Activated CD8-positive, alpha-beta memory T cell treated with anti-CD3 and anti-CD28 coated beads, Interleukin-2, amount 50 U/mL, for 4 hours (primary cell): Measurements from ENCODE around the gene CLIP4.
"Not testable (repeated sequence)": the region's sequence is repeated elsewhere in the genome, so short reads cannot be mapped to it uniquely, and the experiment has no call there.

Source experiments
- DNase-seq: peaks from one replicate; pipeline ENCODE4 v3.0.0-alpha.2; 2020

The CLIP4 gene

GRCh38 chr2:29100564-29100963 lies 14.7 kb upstream of the CLIP4 start:
- no peak for DNase-seq

GRCh38 chr2:29104688-29105087 lies 10.5 kb upstream of the CLIP4 start:
- no peak for DNase-seq

DNA sequence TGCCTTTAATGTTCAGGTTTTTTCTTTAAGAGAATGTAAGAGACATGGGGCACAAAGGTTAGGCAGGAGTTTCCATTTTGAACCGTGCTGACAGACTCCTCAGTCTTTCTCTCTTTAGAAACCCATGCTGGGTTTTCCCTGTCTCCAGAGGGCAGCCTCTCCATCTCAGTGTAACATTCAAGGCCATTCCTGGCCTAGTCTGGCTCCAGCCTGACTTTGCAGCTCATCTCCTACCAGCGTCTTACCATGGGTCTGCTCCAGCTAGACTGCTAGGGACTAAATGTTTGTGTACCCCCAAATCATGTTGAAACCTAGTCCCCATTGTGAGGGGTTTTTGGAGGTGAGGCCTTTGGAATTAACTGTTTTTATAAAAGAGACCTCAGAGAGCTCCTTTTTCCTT lies 9.8 kb upstream of the CLIP4 start:
- no peak for DNase-seq

DNA sequence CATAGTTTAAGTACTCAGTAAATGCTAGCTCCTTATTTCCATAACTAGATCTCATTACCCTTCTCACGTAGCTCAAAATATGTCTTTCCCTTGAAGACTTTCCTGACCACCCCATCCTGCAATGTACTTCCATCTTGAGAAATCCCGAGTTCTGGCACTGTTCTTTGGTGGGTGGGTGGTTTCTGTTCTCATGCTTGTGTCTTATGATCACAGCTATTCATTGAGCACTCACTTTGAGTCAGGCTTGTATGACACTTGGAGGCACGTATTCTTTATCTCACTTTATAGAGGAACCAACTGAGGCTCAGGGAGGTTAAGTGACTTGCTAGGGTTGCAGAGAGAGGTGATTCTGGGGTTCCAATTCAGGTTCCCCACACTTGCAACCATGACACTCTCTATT lies 9.0 kb upstream of the CLIP4 start:
- DNase-seq, result no peak

- DNase-seq, result no peak
These were observed 8.2 kb upstream of the CLIP4 start for GRCh38 chr2:29106980-29107388.

DNA sequence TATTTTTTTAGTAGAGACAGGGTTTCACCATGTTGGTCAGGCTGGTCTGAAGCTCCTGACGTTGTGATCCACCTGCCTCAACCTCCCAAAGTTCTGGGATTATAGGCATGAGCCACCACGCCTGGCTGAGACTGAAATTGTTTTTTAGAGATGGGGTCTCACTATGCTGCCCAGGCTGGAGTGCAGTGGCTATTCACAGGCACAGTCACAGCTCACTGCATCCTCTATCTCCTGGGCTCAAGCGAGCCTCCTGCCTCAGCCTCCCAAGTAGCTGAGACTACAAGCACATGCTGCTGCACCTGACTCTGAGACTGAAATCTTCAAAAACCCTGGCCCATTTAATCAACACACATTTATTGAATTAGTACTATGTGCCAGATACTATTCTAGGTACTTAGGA lies 7.7 kb upstream of the CLIP4 start:
- DNase-seq, result not testable (repeated sequence)

DNA sequence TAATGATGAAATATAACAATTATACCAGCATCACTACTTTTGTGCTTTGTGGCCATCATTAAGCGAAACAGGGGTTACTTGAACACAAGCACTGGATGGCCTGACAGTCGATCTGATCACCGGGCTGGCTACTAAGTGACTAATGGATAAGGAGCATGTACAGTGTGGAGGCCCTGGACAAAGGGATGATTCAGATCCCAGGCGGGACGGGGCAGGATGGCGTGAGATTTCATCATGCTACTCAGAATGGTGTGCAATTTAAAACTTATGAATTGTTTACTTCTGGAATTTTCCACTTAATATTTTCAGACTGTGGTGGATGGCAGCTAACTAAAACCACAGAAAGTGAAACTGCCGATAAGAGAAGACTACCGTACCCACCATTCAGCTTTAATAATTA lies 7.0 kb upstream of the CLIP4 start:
- DNase-seq, result no peak

DNA sequence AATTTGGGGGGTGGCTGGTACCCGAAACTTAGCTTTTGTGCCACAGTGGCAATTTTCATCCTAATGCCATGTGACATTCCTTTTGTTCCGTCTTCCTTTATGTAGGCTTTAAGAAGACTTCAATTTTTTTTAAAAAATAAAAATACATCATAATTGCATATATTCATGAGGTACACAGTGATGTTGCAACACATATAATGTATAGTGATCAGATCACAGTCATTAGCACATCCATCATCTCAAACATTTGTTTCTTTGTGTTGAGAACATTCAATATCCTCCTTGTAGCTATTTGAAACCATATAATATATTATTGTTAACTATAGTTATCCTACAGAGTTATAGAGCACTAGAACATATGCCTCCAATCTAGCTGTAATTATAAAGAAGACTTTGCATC lies 6.0 kb upstream of the CLIP4 start:
- no peak for DNase-seq

GRCh38 chr2:29110916-29111535 lies 4.2 kb upstream of the CLIP4 start:
- no peak for DNase-seq

DNA sequence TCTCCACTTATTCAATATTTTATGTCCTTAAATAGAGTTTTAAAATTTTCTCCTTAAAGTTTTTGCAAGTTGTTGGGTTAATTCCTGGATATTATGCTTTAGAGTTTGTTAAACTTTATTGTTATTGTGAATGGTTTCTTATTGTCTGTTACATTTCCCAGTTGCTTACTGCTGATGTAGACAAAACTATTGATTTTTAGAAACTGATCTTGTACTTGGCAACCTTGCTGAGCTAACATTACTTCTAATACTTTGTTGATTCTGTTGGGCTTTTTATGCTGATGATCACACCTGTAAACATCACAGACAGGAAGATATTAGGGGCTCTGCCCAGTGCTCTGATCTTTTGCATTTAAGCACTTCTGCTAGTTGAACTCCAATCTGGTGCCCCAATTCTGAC lies 2.8 kb upstream of the CLIP4 start:
- DNase-seq, result no peak

DNA sequence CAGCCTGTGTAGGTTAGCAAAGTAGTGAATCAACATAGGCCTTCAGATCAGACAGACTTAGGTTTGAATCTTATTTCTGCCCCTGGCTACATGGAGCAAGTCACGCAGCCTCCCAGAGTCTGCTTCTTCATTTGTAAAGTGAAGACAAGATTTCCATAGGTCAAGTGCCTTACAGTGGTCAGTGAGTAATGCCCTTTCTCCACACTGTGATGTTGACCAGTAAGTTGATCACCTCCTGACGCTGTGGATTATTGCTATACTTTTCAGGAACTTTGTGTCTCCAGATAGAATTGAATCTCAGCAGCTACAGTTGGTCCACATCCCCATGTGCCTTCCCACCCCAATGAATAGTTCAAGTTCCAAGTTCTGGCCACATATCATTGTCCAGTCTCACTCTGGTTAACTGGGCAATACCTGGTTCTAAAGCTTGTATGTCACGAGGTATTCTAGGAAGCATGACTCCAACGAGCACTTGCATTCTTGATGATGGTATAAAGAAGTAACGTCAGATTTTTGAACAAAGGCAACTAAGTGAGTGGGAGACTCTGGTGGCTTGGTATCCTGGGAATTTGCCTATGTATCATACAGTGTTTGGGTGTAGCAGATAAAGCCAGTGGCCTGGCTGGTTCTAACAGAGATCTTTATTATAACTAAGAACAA lies 2.1 kb upstream of the CLIP4 start:
- DNase-seq, result no peak

- no peak for DNase-seq
These were observed 1.3 kb upstream of the CLIP4 start for GRCh38 chr2:29113891-29114321.

DNA sequence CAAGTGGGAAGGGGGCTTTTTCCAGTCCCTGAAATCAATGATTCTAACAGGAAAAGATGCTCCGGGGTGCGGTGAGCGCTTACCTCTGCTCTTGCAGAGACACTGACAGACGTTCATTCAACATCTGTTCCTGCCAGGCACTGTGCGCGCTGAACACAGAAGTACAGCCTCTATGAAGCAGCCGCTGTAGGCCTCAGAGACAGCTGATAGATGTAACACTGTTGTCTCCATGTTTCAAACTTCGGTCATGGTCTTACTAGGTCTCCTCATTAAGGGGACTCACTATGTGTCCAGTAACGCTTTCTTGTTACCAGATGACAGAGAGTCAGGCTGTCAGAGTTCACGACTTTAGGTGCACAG lies 649 bp upstream of the CLIP4 start:
- no peak for DNase-seq

DNA sequence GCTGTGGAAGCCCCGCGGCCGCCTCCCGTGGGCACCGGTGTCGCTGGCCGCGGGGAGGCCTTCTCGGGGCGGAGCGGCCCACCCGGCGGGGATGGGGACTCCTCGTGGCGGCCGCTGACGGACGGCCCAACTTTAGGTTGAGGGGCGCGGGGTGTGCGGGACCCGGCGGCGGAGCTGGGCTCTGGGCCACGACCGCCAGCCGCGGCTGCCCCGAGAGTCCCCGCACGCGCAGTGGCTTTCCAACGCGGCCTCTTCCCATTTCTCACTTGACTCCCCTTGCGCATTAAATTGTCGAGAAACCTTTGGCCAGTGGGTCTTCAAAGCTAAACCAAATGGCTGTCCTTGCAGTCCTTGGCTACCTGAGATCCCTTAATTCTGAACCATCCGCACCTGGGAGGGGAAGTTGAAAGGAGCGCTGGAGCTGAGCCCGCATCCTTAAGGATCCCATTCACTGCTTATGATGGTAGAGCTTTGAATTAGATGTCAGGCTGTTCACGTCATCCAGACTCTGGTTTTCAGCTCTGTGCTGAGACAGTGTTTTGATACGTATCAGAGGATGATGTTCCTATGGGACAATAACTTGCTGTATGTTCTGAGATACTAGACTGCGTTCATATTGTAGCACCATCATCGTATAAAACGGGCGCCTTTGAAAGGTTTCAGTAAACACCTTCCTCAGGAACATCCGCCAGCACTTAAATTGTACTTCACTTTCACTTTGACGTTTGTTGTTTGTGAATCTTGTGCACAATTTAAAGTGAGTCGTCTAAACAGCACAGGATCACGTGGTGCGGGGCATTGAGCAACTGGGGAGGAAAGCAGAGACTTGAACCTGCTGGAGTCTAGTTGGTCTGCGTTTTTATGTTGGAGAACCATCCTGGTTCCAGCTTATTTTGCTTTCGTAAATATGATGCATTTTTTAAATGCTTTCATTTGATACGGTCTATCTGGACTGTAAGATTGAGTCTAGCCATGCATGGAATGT lies 874 bp downstream of the CLIP4 start:
- peak; percentile 66 for DNase-seq

- DNase-seq, result no peak
These were observed 2.6 kb downstream of the CLIP4 start for GRCh38 chr2:29117636-29118303.

DNA sequence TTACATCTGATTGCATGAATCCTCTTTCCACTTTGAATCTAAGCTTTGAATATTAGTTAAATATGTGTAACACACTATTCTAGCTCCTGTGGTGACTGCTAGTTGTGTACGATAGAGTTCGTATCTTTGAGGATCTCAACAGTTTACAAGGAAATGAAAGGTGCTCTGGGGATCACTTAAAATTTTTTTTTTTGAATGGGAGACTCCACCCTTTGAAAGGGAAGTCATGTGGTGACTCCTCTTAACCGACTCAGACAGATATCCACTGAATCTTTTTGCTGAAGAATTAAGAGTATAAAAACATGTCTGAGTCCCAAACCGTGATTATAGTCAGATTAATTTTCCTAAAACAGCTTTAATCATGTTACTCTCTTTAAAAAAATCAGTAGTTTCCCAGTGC lies 4.0 kb downstream of the CLIP4 start:
- no peak for DNase-seq

- no peak for DNase-seq
These were observed 5.6 kb downstream of the CLIP4 start for GRCh38 chr2:29120846-29121245.

DNA sequence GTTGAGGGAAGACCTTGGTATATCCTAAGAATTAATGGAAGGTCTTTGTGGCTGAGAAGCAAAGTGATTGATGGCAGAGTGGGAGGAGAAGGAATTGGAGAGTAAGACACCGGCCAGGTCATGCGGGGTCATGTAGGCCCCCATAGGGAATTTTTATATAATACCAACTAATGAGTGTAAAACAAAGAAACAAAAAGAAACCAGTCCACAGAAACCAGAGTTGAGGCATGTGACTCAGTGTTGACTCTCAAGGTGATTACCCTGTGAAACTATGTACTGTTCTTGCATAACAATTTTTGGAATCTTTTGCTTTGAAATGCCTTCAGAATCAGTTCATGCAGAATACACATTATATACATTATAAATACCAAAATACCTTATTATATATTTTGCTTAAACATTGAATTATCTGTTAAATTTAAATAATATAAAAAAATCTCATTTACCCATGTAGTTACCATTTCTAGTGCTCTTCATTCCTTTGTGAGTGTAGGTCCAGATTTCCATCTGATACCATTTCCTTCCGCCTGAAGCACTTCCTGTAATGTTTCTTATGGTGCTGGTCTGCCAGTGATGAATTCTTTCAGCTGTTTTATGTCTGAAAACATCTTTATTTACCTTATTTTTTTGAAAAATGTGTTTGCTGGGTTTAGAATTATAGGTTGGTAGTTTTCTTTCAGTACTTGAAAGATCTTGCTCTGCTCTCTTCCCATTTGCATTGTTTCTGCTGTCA lies 8.6 kb downstream of the CLIP4 start:
- DNase-seq, result no peak

GRCh38 chr2:29124504-29124903 lies 9.3 kb downstream of the CLIP4 start:
- DNase-seq, result no peak

GRCh38 chr2:29129586-29130281 lies 14.5 kb downstream of the CLIP4 start:
- no peak for DNase-seq

DNA sequence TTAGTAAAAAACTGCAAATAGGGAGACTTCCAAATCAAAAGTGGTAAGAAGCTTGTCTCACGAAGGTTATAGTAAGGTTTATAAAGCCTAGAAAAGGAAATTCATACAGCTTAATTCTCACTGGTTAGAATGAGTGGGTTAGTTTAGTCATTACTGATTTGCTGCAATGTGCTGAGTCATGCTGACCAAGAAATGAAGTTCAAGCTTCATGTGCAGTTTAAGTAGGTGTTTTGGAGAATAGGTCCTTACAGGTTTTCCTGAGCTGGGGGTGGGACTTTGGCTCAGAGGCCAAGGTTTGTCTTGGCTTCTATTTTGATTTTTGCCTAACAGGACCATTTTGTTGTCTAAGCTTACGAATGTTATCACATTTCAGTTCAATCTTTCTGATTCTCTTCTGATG lies 15.1 kb downstream of the CLIP4 start:
- no peak for DNase-seq

DNA sequence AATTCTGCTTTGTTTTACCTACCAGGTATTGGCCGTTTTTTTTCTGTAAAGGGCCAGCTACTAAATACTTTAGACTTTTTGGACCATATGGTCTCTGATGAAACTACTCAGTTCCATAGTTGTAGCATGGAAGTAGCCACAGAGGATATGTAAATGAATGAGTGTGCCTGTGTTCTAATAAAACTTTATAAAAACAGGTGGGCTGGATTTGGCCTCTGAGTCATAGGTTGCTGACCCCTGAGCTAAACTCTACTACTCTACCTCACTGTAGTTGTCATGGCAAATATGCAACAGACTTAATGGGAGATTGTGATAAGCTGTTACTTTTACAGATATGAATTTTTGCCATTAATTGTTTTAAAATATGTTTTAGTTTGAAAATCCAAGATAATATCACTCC lies 19.7 kb downstream of the CLIP4 start:
- no peak for DNase-seq
